Measurements from ENCODE around the gene DNAH5.

DNA sequence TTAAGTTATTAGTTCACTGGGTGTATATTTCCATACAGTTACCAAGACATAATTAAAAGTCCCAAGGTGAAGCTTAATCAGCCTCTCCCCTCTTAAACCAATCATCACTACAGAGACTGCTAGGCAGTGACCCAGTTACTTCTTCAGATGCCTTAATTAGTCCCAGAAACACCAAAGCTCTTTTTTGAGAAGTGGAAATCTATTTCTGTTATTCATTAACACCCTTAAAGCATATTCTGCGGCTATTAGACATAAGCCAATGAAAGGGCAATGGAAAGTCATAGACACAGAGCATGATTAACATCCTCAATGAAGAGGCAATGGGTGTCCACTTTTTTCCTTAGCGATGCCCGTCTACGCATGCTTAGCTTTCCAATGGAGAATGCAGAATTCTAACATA, 48.3 kb upstream of the DNAH5 start:
- TF ChIP-seq, protein P1, sequence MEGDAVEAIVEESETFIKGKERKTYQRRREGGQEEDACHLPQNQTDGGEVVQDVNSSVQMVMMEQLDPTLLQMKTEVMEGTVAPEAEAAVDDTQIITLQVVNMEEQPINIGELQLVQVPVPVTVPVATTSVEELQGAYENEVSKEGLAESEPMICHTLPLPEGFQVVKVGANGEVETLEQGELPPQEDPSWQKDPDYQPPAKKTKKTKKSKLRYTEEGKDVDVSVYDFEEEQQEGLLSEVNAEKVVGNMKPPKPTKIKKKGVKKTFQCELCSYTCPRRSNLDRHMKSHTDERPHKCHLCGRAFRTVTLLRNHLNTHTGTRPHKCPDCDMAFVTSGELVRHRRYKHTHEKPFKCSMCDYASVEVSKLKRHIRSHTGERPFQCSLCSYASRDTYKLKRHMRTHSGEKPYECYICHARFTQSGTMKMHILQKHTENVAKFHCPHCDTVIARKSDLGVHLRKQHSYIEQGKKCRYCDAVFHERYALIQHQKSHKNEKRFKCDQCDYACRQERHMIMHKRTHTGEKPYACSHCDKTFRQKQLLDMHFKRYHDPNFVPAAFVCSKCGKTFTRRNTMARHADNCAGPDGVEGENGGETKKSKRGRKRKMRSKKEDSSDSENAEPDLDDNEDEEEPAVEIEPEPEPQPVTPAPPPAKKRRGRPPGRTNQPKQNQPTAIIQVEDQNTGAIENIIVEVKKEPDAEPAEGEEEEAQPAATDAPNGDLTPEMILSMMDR (optimal IDR thresholded peaks at IDR 0.05 in 1 of 3, IDR thresholded peaks at IDR 0.05 in 1 of 3, conservative IDR thresholded peaks at IDR 0.05 in 1 of 3; ENCODE audit: extremely low read depth in 1 of 3, insufficient read depth in 2 of 3, low read length in 3 of 3) = no peak
- no peak for TF ChIP-seq EZH2 (IDR thresholded peaks at IDR 0.05; ENCODE audit: low read length)
